Astrocyte (in vitro differentiated cells and primary cell): ENCODE results near the gene VPS13D.

Source experiments
- EZH2 ChIP-seq: IDR thresholded peaks from 2 replicates; pipeline ENCODE4 v1.6.1; 2012; ENCODE audit warnings: mild to moderate bottlenecking, low read length, inconsistent platforms; ENCODE audit not compliant: insufficient read depth
- TF ChIP-seq, protein P1 (sequence below): IDR thresholded peaks from 2 replicates; pipeline ENCODE4 v1.5.1; 2011; ENCODE audit warnings: low read depth, mild to moderate bottlenecking, inconsistent platforms, low read length, moderate library complexity; ENCODE audit not compliant: insufficient read depth

DNA sequence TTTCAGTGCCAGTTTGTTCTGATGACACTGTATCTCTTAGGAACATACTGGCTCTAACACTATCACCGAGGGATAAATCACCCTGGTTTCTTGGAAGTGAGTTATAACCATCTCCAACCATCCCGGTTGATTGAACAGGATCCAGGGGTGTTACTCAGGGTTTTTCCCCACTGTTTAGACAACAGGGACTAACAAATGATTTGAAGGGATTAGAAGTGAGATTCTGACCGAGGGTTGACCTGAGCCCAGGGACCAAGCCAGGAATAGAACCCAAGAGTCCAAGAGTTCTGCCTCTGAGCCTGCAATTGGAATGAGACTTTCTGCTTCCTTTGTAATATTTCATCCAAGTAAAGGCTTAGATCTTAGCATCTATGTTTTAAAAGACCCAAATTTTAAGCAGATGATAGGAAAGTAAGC lies 234.2 kb downstream of the VPS13D start:
- TF ChIP-seq, protein P1, sequence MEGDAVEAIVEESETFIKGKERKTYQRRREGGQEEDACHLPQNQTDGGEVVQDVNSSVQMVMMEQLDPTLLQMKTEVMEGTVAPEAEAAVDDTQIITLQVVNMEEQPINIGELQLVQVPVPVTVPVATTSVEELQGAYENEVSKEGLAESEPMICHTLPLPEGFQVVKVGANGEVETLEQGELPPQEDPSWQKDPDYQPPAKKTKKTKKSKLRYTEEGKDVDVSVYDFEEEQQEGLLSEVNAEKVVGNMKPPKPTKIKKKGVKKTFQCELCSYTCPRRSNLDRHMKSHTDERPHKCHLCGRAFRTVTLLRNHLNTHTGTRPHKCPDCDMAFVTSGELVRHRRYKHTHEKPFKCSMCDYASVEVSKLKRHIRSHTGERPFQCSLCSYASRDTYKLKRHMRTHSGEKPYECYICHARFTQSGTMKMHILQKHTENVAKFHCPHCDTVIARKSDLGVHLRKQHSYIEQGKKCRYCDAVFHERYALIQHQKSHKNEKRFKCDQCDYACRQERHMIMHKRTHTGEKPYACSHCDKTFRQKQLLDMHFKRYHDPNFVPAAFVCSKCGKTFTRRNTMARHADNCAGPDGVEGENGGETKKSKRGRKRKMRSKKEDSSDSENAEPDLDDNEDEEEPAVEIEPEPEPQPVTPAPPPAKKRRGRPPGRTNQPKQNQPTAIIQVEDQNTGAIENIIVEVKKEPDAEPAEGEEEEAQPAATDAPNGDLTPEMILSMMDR: no peak
- no peak for TF ChIP-seq EZH2
